Heart left ventricle (tissue), 16 donors: ENCODE data around the gene DIAPH3. TPM values are rescaled to one million over a fixed set of nuclear protein-coding genes. Genes with fewer than 3 reads are reported as not detected.

ENCODE experiments used
- ATAC-seq, 4 donors: fragments of 200-7000 bp; cut with Tn5 transposase; one replicate each; pipeline ENCODE4 v1.9.1; 2020 to 2022; ENCODE audit warnings: moderate library complexity in 4 of 4, mild to moderate bottlenecking in 3 of 4, moderate number of reproducible peaks in 1 of 4
- DNase-seq, 5 donors: peaks; one replicate each; pipeline ENCODE4 v3.0.0-alpha.2; 2020
- H3K27ac ChIP-seq, 12 donors: fragments of 200-600 bp; sonication (generic) in 4 of 12; one replicate each; pipeline versions ENCODE4 v1.5.0 to v1.8.0; 2016 to 2022; ENCODE audit warnings: mild to moderate bottlenecking in 2 of 12
- H3K27me3 ChIP-seq, 9 donors: fragments of 200-600 bp; sonication (generic) in 2 of 9; one replicate each; pipeline versions ENCODE4 v1.5.1 to v1.8.0; 2016 to 2022; ENCODE audit warnings: mild to moderate bottlenecking in 3 of 9
- H3K36me3 ChIP-seq, 9 donors: fragments of 200-600 bp; sonication (generic) in 2 of 9; one replicate each; pipeline versions ENCODE4 v1.5.0 to v1.8.0; 2018 to 2022; ENCODE audit warnings: mild to moderate bottlenecking in 2 of 9
- H3K4me1 ChIP-seq, 12 donors: fragments of 200-600 bp; sonication (generic) in 4 of 12; one replicate each; pipeline versions ENCODE4 v1.5.0 to v1.8.0; 2016 to 2022; ENCODE audit warnings: mild to moderate bottlenecking in 3 of 12
- H3K4me3 ChIP-seq, 12 donors: fragments of 200-600 bp; sonication (generic) in 4 of 12; one replicate each; pipeline versions ENCODE4 v1.5.0 to v1.8.0; 2017 to 2022; ENCODE audit warnings: mild to moderate bottlenecking in 9 of 12, moderate library complexity in 4 of 12
- H3K9me3 ChIP-seq, 12 donors: fragments of 200-600 bp; sonication (generic) in 4 of 12; one replicate each; pipeline versions ENCODE4 v1.5.0 to v1.8.0; 2016 to 2022; ENCODE audit warnings: mild to moderate bottlenecking in 1 of 12
- POLR2A ChIP-seq, 2 donors: fragments of 450-650 bp; IDR thresholded peaks; one replicate each; pipeline ENCODE4 v1.6.1; 2017; ENCODE audit warnings: antibody characterized with exemption in 2 of 2, mild to moderate bottlenecking in 2 of 2, moderate library complexity in 2 of 2
- WGBS, 4 donors: extraction: QIAGEN DNeasy Blood & Tissue Kit in 2 of 4; methylation state at CpG; one replicate each; pipeline versions ENCODE4 v1.1.5 to v1.1.7; 2013 to 2018; 5-methylcytosine and 5-hydroxymethylcytosine counted together
- intact Hi-C, 10 donors: fragments of 100-400 bp; cut with DNase I; formaldehyde crosslinking; loops; one replicate each; pipeline versions ENCODE4 v1.11.1 to v1.14.2; 2022
- polyA plus RNA-seq, 2 donors: library from polyadenylated mRNA; stranded (reverse); fragments of 200-250 nt; gene quantifications; one replicate each; pipeline ENCODE4 v1.2.3, GENCODE V29; 2013
- total RNA-seq, 9 donors: library from RNA; depleted of rRNA in 2 of 9; stranded (reverse); fragments of >200 nt in 2 of 9; fragmentation: NEBNext Ultra II Directional in 3 of 9; extraction: Animal tissue kit (Norgen Biotek cat#: 25700) in 3 of 9; gene quantifications; one replicate each; pipeline versions ENCODE4 v1.1.0 to v1.2.4, GENCODE V29; 2016 to 2023
- TF ChIP-seq, protein P1 (sequence below), 12 donors: fragments of 200-600 bp; sonication (generic) in 4 of 12; IDR thresholded peaks; one replicate each; pipeline versions ENCODE4 v1.5.0 to v1.8.0; 2018 to 2022; ENCODE audit warnings: antibody characterized with exemption in 12 of 12, mild to moderate bottlenecking in 5 of 12
- donor health status: ischemic (EF 13 %, LVEDD 7.1; RV severe dilation, severe dysfunction).
- donor health status: healthy with polysubstance abuse.
- donor health status: DM: no; HTN: yes; CAD: no.
- donor health status: DM: no; HTN: no; CAD: no.
- donor health status: ischemic (EF 25% LVEDD 6.9; RV normal size, moderate dysfunction).
- donor health status: ischemic (EF 25% LVEDD 5.7; RV mildly dilated, moderate dysfunction).
- donor health status: healthy.
- donor health status: DM: yes; HTN: yes; CAD: no.
- donor health status: ischemic (EF 35%, LVEDD 5.7; RV mildly dilated, moderate dysfunction).
- donor health status: nonischemic (EF 11% LVEDD 7.7; RV severe dilation, severe dysfunction).
- donor health status: DM: yes; HTN: yes; CAD: no.
- donor health status: PGD.
- donor health status: ischemic (EF 29% LVEDD 5.4; RV normal size, mild dysfunction).
- donor health status: nonischemic (EF 23%, LVEDD 6.1; RV moderate dilation, normal function).

The DIAPH3 gene
- total and polyA plus RNA-seq, 11 donors = 0.03 to 3.2 (median 0.19) TPM

DNA sequence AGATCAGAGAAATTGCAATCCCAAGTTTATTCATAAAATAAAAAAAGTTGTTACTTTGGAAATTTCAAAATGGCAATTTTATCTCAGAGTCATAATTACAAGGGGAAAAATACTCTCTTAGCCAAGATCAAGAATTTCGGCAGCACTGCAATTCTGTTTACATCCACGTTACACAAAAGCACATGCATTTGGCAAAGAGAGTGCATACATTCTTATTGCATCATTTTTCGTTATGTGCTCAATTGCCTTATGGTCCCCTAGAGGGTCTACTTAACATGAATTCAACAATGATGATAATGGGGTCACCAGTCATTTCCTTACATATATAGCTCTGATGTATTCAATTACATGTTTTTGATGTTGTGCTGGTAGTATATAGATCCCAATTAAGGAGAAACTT lies 498.0 kb downstream of the DIAPH3 start:
- 83 to 87% (median 85%) methylated on average over 3 of the region's 3 CpGs for WGBS, 4 donors
- intact Hi-C loops = loop anchor here in 3 of 10 donors (5.0 to 10.0 kb wide), 3 partner anchors 131 to 183 kb away; no protein-coding TSS in a partner anchor
- no peaks in the 10 kb centered on the region for H3K27me3 ChIP-seq
- ATAC-seq (no peak), DNase-seq (no peak)
- peak overlapping the region in 5 of 12 donors; percentile 12 to 46 (median 31) for H3K27ac ChIP-seq
- H3K36me3 ChIP-seq = no peaks in the 10 kb centered on the region
- no peaks in the 10 kb centered on the region for H3K9me3 ChIP-seq
- TF ChIP-seq POLR2A (IDR thresholded peaks at IDR 0.05) = no peak
- TF ChIP-seq, protein P1, sequence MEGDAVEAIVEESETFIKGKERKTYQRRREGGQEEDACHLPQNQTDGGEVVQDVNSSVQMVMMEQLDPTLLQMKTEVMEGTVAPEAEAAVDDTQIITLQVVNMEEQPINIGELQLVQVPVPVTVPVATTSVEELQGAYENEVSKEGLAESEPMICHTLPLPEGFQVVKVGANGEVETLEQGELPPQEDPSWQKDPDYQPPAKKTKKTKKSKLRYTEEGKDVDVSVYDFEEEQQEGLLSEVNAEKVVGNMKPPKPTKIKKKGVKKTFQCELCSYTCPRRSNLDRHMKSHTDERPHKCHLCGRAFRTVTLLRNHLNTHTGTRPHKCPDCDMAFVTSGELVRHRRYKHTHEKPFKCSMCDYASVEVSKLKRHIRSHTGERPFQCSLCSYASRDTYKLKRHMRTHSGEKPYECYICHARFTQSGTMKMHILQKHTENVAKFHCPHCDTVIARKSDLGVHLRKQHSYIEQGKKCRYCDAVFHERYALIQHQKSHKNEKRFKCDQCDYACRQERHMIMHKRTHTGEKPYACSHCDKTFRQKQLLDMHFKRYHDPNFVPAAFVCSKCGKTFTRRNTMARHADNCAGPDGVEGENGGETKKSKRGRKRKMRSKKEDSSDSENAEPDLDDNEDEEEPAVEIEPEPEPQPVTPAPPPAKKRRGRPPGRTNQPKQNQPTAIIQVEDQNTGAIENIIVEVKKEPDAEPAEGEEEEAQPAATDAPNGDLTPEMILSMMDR (IDR thresholded peaks at IDR 0.05) = no peak
- H3K4me1 ChIP-seq = peaks cover 0 to 21% (median 8%) of the 10 kb centered on the region in 12 donors
- no peak overlapping the region for H3K4me3 ChIP-seq

DNA sequence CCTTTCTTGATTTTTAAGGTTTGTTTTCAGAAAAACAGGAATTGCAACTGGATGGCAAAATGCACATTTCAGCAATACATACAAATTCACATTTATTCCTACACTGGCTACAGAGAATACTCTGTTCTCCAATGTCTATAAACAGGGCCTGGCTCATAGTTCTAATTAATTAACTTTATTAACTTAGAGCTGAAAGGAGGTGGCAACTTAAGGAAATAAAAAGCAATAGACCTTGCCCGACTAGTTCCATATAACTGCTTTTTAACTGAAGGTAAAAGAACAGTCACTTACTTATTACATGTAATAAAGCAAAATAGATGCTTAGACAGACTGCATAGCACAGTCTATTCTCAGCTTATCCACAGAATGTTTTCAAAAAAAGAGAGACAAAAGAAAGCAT lies 498.5 kb downstream of the DIAPH3 start:
- no peak for TF ChIP-seq POLR2A (IDR thresholded peaks at IDR 0.05)
- TF ChIP-seq, protein P1 (IDR thresholded peaks at IDR 0.05) = no peak

DNA sequence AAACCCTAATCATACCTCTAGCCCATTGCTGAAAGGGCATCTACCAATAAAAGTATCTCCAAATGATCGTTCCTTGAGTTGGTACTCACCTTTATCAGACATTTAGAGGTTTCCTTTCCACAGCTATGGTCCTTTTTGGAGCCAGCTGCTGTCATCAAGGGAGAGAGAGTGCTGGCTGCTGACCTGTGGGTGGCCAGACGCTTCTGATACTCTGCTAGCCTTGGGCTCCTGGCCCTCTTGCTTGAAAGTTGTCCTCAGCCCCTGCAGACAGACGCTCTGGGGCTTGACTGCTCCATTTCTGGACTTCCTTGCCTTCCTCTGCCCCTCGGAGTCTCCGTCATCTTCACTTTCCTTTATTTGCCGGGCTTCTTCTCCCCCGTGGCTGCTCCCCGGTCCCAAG lies 499.1 kb downstream of the DIAPH3 start:
- Histone ChIP-seq H3K27ac (no peak overlapping the region), H3K27me3 (no peaks in the 10 kb centered on the region), H3K4me1 (peaks cover 0 to 21% (median 8%) of the 10 kb centered on the region in 12 donors), H3K36me3 (no peaks in the 10 kb centered on the region), H3K9me3 (no peaks in the 10 kb centered on the region), H3K4me3 (no peak overlapping the region)
- ATAC-seq (no peak), DNase-seq (no peak)
- intact Hi-C loops = loop anchor here in 1 of 10 donors (10.0 kb wide), 1 partner anchor 130 kb away; no protein-coding TSS in a partner anchor
- WGBS, 4 donors = 41 to 47% (median 45%) methylated on average over 8 of the region's 8 CpGs
- no peak for TF ChIP-seq POLR2A (IDR thresholded peaks at IDR 0.05)
- TF ChIP-seq, protein P1 (IDR thresholded peaks at IDR 0.05) = no peak

More for the DNA sequence above, 498.5 kb downstream of the DIAPH3 start:
- Histone ChIP-seq H3K4me3 (no peak overlapping the region), H3K36me3 (no peaks in the 10 kb centered on the region), H3K27me3 (no peaks in the 10 kb centered on the region), H3K4me1 (peaks cover 0 to 21% (median 8%) of the 10 kb centered on the region in 12 donors), H3K9me3 (no peaks in the 10 kb centered on the region), H3K27ac (no peak overlapping the region)
- DNase-seq (no peak), ATAC-seq (no peak)
- intact Hi-C loops = loop anchor here in 3 of 10 donors (5.0 to 10.0 kb wide), 3 partner anchors 130 to 183 kb away; no protein-coding TSS in a partner anchor
- WGBS, 4 donors = 71 to 77% (median 75%) methylated on average over 1 of the region's 1 CpG

DNA sequence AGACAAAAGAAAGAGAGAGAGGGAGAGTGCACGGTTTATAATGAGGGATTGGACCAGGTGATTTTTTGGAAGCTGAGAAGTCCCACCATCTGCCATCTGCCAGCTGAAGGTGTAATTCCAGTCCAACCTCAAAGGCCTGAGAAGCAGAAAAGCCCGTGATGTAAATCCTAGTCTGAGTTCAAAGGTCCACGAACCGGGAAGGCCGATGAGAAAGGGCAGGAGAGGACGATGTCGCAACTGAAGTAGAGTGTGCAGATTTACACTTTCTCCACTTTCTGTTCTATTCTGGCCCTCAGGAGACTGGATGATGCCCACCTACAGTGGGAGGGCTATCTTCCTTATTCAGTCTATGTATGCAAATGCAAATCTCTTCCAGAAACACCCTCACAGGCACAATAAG lies 500.0 kb downstream of the DIAPH3 start:
- intact Hi-C loops = loop anchor here in 1 of 10 donors (10.0 kb wide), 1 partner anchor 129 kb away; no protein-coding TSS in a partner anchor
- ATAC-seq (no peak), DNase-seq (no peak)
- H3K4me1 ChIP-seq = peaks cover 0 to 21% (median 8%) of the 10 kb centered on the region in 12 donors
- WGBS, 4 donors = 95 to 98% (median 97%) methylated on average over 7 of the region's 7 CpGs
- no peak for TF ChIP-seq POLR2A (IDR thresholded peaks at IDR 0.05)
- TF ChIP-seq, protein P1 (IDR thresholded peaks at IDR 0.05) = no peak
- H3K9me3 ChIP-seq = no peaks in the 10 kb centered on the region
- H3K27me3 ChIP-seq = no peaks in the 10 kb centered on the region
- H3K4me3 ChIP-seq = no peak overlapping the region
- no peaks in the 10 kb centered on the region for H3K36me3 ChIP-seq
- H3K27ac ChIP-seq = no peak overlapping the region
